ENCODE results near the gene MKNK2.

GRCh38 chr19:2049741-2050348 is 1.2 kb downstream of the MKNK2 start:
- TF ChIP-seq CTCF (IDR thresholded peaks at IDR 0.05): peak in 1 of 5 experiments; percentile 15
- peak in 1 of 2 donors; percentile 79 for TF ChIP-seq POLR2A (IDR thresholded peaks at IDR 0.05)
